Glutamatergic neuron (in vitro differentiated cells): ENCODE measurements around the gene CD109. TPM values are rescaled to one million over a fixed set of nuclear protein-coding genes. Genes with fewer than 3 reads are reported as not detected.

Experiments used
- DNase-seq: peaks from one replicate; pipeline ENCODE4 v3.0.0; 2022
- H3K27ac Mint-ChIP-seq: one replicate; pipeline ENCODE4 v1.8.0; 2020; ENCODE audit warnings: mild to moderate bottlenecking, mixed read lengths, inconsistent platforms; ENCODE audit not compliant: unreplicated experiment
- H3K27me3 Mint-ChIP-seq: one replicate; pipeline ENCODE4 v1.8.0; 2020; ENCODE audit warnings: mild to moderate bottlenecking, moderate library complexity, mixed read lengths, inconsistent platforms; ENCODE audit not compliant: unreplicated experiment
- H3K36me3 Mint-ChIP-seq: one replicate; pipeline ENCODE4 v1.8.0; 2020; ENCODE audit warnings: mild to moderate bottlenecking, mixed read lengths, inconsistent platforms; ENCODE audit not compliant: unreplicated experiment
- H3K4me1 Mint-ChIP-seq: one replicate; pipeline ENCODE4 v1.8.0; 2020; ENCODE audit warnings: mild to moderate bottlenecking, low read depth, mixed read lengths, inconsistent platforms; ENCODE audit not compliant: unreplicated experiment
- H3K4me3 Mint-ChIP-seq: one replicate; pipeline ENCODE4 v1.8.0; 2020; ENCODE audit warnings: mild to moderate bottlenecking, mixed read lengths, inconsistent platforms; ENCODE audit not compliant: unreplicated experiment
- H3K9me3 Mint-ChIP-seq: one replicate; pipeline ENCODE4 v1.8.0; 2020; ENCODE audit warnings: mild to moderate bottlenecking, moderate library complexity, mixed read lengths, inconsistent platforms; ENCODE audit not compliant: unreplicated experiment
- CTCF ChIP-seq: fragments of 200-600 bp; sonication (generic); IDR thresholded peaks from one replicate; pipeline ENCODE4 v1.5.0; 2021; ENCODE audit not compliant: partially characterized antibody, unreplicated experiment
- long read RNA-seq: library from polyadenylated mRNA; unstranded; transcript quantifications from one replicate; pipeline ENCODE4 v2.0.0, GENCODE V29; 2020; ENCODE audit not compliant: unreplicated experiment
- total RNA-seq: library from RNA; stranded (reverse); fragmentation: NEBNext Ultra II Directional; extraction: Animal tissue kit (Norgen Biotek cat#: 25700); gene quantifications from one replicate; pipeline ENCODE4 v1.2.1, GENCODE V29; 2021; ENCODE audit not compliant: unreplicated experiment

Gene CD109
- total RNA-seq: 0.49 TPM
- long read RNA-seq: 0 reads

GRCh38 chr6:73695619-73696421 lies at the start of gene CD109:
CD109 (plus strand) TSS chr6:73696203; CDS start chr6:73696216, 13 bp downstream.
- H3K4me3 Mint-ChIP-seq: peak within 1 kb of the TSS; percentile 85
- H3K27me3 Mint-ChIP-seq: no peaks in the 10 kb centered on the region
- no peaks in the 10 kb centered on the region for H3K36me3 Mint-ChIP-seq
- TF ChIP-seq CTCF: no peak
- DNase-seq: peak; percentile 54
- peaks cover 2% of the 10 kb centered on the region for H3K4me1 Mint-ChIP-seq
- H3K27ac Mint-ChIP-seq: peak within 1 kb of the TSS; percentile 66
- peaks cover 4% of the 10 kb centered on the region for H3K9me3 Mint-ChIP-seq

- peaks cover 6% of the 10 kb centered on the region for H3K4me1 Mint-ChIP-seq
- no peak overlapping the region for H3K27ac Mint-ChIP-seq
- H3K27me3 Mint-ChIP-seq: no peaks in the 10 kb centered on the region
- DNase-seq: no peak
- peaks cover 2% of the 10 kb centered on the region for H3K9me3 Mint-ChIP-seq
- H3K36me3 Mint-ChIP-seq: no peaks in the 10 kb centered on the region
- no peak for TF ChIP-seq CTCF
- no peak overlapping the region for H3K4me3 Mint-ChIP-seq
Measured at GRCh38 chr6:73648166-73648565, 47.8 kb upstream of the CD109 start.

- no peak overlapping the region for H3K27ac Mint-ChIP-seq
- H3K4me3 Mint-ChIP-seq: no peak overlapping the region
- peaks cover 7% of the 10 kb centered on the region for H3K27me3 Mint-ChIP-seq
- H3K36me3 Mint-ChIP-seq: no peaks in the 10 kb centered on the region
- no peak for DNase-seq
- H3K9me3 Mint-ChIP-seq: peaks cover 4% of the 10 kb centered on the region
- peaks cover 7% of the 10 kb centered on the region for H3K4me1 Mint-ChIP-seq
- no peak for TF ChIP-seq CTCF
Measured at GRCh38 chr6:73649783-73650182, 46.2 kb upstream of the CD109 start.

- H3K4me1 Mint-ChIP-seq: peaks cover 4% of the 10 kb centered on the region
- peak overlapping the region; percentile 84 for H3K4me3 Mint-ChIP-seq
- peak; percentile 38 for TF ChIP-seq CTCF
- peak overlapping the region; percentile 67 for H3K27ac Mint-ChIP-seq
- no peaks in the 10 kb centered on the region for H3K36me3 Mint-ChIP-seq
- peaks cover 7% of the 10 kb centered on the region for H3K27me3 Mint-ChIP-seq
- H3K9me3 Mint-ChIP-seq: peaks cover 4% of the 10 kb centered on the region
- peak; percentile 62 for DNase-seq
Measured at GRCh38 chr6:73652637-73653570, 43.1 kb upstream of the CD109 start.
